ENCODE results near the gene SLC29A3. TPM values are rescaled to one million over a fixed set of nuclear protein-coding genes. Genes with fewer than 3 reads are reported as not detected.
A peak's percentile ranks its signal among the peaks of the same experiment; 100 is the strongest.

The SLC29A3 gene
- total RNA-seq, 4 donors from 2014 or later, result 1.9 to 4.4 (median 2.8) TPM; not detected in 1

DNA sequence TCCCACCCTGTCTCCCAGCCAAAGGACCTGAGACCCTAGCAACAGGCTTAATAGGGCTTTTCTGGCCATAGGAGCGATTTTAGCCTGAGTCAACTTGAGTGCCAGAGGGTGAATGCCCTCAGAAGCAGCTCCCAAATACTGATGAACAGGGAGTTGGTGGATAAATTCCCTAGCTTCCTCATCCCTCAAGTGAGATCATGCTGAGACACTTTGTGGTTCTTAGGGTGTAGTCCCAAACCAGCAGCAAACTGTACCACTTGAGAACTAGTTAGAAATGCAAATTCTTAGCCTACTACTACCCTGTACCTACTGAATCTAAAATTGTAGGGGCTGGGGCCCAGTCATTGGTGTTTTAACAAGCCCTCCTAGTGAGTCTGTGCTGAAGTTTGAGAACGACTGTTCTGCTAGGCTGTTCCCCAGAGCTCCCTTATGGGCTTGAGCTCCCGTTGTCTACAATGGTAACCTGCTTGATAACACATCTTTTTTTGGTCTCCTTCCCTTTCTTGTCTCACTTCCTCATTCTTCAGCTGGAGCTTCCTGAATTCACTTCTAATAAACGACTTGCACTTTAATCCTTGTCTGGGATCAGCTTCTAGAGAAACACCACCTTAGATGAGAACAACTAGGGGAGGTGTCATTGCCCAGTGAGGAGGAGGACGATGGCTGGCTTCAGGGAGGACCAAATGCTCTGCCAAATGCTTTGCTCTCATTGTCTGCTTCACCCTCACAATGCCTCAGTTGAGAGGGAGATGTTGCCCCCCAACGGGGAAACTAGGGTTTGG lies 59.5 kb downstream of the SLC29A3 start:
- no peak for DNase-seq
- H3K9me3 ChIP-seq, result no peaks in the 10 kb centered on the region
- H3K27me3 ChIP-seq, result no peaks in the 10 kb centered on the region
- no peak overlapping the region for H3K4me3 ChIP-seq
- H3K27ac ChIP-seq, result peak overlapping the region in 3 of 4 donors; percentile 2 to 39 (median 32)
- no peaks in the 10 kb centered on the region for H3K36me3 ChIP-seq
- H3K4me1 ChIP-seq, result peaks cover 0 to 16% (median 10%) of the 10 kb centered on the region in 4 donors
- TF ChIP-seq, protein P1, sequence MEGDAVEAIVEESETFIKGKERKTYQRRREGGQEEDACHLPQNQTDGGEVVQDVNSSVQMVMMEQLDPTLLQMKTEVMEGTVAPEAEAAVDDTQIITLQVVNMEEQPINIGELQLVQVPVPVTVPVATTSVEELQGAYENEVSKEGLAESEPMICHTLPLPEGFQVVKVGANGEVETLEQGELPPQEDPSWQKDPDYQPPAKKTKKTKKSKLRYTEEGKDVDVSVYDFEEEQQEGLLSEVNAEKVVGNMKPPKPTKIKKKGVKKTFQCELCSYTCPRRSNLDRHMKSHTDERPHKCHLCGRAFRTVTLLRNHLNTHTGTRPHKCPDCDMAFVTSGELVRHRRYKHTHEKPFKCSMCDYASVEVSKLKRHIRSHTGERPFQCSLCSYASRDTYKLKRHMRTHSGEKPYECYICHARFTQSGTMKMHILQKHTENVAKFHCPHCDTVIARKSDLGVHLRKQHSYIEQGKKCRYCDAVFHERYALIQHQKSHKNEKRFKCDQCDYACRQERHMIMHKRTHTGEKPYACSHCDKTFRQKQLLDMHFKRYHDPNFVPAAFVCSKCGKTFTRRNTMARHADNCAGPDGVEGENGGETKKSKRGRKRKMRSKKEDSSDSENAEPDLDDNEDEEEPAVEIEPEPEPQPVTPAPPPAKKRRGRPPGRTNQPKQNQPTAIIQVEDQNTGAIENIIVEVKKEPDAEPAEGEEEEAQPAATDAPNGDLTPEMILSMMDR (IDR thresholded peaks at IDR 0.05), result no peak
- TF ChIP-seq POLR2A (IDR thresholded peaks at IDR 0.05), result no peak

DNA sequence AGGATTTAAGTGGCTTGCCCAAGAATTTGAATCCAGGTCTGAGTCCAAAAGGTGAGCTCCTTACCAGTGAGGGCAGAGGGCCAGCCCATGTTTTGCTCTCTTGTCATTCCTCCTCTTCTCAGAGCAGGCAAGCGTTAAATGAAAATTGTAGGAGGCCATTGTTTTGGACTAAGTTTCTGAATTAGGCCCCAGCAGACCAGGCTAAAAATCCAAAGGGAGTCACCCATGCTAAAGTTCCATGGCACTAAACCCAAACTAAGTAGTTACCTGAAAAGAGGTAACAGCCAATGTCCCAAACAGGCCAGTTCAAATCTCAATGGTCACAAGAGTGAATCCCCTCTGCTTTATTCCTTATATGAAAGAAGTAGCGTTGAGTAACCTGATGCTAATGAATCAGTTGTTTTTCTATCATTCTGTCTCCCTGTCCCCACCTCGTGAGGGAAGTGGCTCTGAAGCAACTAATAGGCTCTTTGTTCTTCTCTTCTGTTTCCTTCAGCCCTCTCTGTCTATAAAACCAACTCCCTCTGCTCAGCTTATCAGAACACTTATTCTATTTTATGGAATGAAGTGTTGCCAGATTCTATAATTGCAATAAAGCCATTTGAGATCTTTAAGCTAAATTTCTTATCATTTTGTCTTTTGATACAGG lies 60.2 kb downstream of the SLC29A3 start:
- Histone ChIP-seq H3K36me3 (no peaks in the 10 kb centered on the region), H3K4me3 (no peak overlapping the region), H3K9me3 (no peaks in the 10 kb centered on the region), H3K4me1 (peaks cover 0 to 16% (median 10%) of the 10 kb centered on the region in 4 donors), H3K27me3 (no peaks in the 10 kb centered on the region), H3K27ac (peak overlapping the region in 2 of 4 donors; percentile 2 to 32)
- TF ChIP-seq, protein P1 (IDR thresholded peaks at IDR 0.05), result no peak
- TF ChIP-seq POLR2A (IDR thresholded peaks at IDR 0.05), result no peak
- no peak for DNase-seq

DNA sequence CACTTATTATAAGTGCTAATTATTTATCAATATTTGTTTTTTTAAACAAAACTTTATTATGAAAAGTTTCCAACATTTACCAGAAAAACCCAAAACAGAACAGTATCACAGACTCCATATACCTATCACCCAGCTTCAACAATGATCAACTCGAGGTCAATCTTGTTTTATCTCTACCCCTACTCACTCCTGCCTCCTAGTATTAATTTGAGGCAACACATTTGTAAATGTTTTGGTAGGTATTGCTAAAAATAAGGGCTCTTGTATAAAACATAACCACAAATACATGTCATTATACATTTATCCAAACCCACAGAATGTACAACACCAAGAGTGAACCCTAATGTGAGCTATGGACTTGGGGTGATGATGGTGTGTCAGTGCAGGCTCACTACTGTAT lies 61.8 kb downstream of the SLC29A3 start:
- Histone ChIP-seq H3K9me3 (no peaks in the 10 kb centered on the region), H3K27me3 (no peaks in the 10 kb centered on the region), H3K4me3 (no peak overlapping the region), H3K27ac (no peak overlapping the region), H3K4me1 (peaks cover 0 to 16% (median 10%) of the 10 kb centered on the region in 4 donors), H3K36me3 (no peaks in the 10 kb centered on the region)
- DNase-seq, result no peak
- TF ChIP-seq, protein P1 (IDR thresholded peaks at IDR 0.05), result no peak

DNA sequence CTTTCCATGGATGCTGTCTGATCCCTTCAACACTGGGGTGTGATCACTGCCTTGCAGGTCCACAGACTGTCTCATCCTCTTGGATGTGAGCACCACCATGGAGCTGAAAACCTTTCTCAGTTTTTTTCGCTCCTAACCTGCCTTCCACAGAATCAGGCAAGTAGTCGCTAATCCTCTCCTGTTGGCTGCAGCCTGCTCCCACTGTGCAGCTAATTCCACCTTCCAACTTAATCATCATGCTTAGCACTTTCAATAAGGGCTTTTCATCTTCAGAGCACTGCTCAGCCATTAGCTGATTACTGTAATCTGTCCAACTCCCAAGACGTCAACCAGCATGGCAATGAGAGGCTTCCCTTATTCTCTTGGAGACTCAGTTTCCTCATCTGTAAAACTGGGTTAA lies 62.6 kb downstream of the SLC29A3 start:
- TF ChIP-seq, protein P1 (IDR thresholded peaks at IDR 0.05), result no peak
- no peak for TF ChIP-seq POLR2A (IDR thresholded peaks at IDR 0.05)
- no peak for DNase-seq
- H3K4me1 ChIP-seq, result peaks cover 0 to 16% (median 10%) of the 10 kb centered on the region in 4 donors
- H3K36me3 ChIP-seq, result no peaks in the 10 kb centered on the region
- H3K27ac ChIP-seq, result no peak overlapping the region
- H3K27me3 ChIP-seq, result no peaks in the 10 kb centered on the region
- no peak overlapping the region for H3K4me3 ChIP-seq
- no peaks in the 10 kb centered on the region for H3K9me3 ChIP-seq

DNA sequence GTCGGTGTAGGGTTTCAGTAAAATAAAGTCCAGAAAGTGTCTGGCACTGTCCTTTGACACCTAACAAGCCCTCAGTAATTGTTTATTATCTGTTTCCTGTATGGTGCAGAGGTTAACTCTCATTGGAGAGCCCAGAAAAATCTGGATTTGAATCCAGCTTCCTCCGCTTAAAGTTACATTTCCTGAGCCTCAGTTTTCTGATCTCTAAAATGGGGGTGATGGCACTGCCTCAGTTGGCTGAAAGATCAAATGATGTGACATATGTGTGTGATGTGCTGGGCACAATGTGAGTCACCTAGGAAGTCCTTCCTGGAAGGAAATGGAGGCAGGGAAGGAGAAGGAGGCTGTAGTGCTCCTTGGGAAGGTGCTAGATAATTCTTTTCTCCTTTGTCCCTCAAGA lies 63.0 kb downstream of the SLC29A3 start:
- TF ChIP-seq POLR2A (IDR thresholded peaks at IDR 0.05), result no peak
- TF ChIP-seq, protein P1 (IDR thresholded peaks at IDR 0.05), result no peak
- Histone ChIP-seq H3K27me3 (no peaks in the 10 kb centered on the region), H3K4me3 (no peak overlapping the region), H3K9me3 (no peaks in the 10 kb centered on the region), H3K27ac (no peak overlapping the region), H3K4me1 (peaks cover 0 to 16% (median 10%) of the 10 kb centered on the region in 4 donors), H3K36me3 (no peaks in the 10 kb centered on the region)
- no peak for DNase-seq
